GM21515 (cell line): ENCODE data around the gene IFNA10.
"Not testable (repeated sequence)": the region's sequence is repeated elsewhere in the genome, so short reads cannot be mapped to it uniquely, and the experiment has no call there.

Source experiments
- ATAC-seq: cut with Tn5 transposase; IDR thresholded peaks from one replicate; pipeline ENCODE4 v1.9.1; 2021; ENCODE audit not compliant: unreplicated experiment

IFNA10 gene

GRCh38 chr9:21207043-21207442, at the start of gene IFNA10:
Gene IFNA10 (minus strand): TSS chr9:21207143. CDS start chr9:21207097, 46 bp downstream.
- ATAC-seq, result not testable (repeated sequence)

GRCh38 chr9:21255538-21256212, 48.7 kb upstream of the IFNA10 start:
- no peak for ATAC-seq

GRCh38 chr9:21252721-21253547, 46.0 kb upstream of the IFNA10 start:
- peak; percentile 73 for ATAC-seq

GRCh38 chr9:21251638-21252037, 44.7 kb upstream of the IFNA10 start:
- no peak for ATAC-seq

GRCh38 chr9:21251190-21251589, 44.2 kb upstream of the IFNA10 start:
- no peak for ATAC-seq

GRCh38 chr9:21244836-21245235, 37.9 kb upstream of the IFNA10 start:
- ATAC-seq, result no peak

- ATAC-seq, result no peak
These were observed 33.0 kb upstream of the IFNA10 start, which contains the start of gene IFNA14 for GRCh38 chr9:21239911-21240310. Gene IFNA14 (minus strand): TSS chr9:21240005. CDS start chr9:21239935, 70 bp downstream.

- not testable (repeated sequence) for ATAC-seq
These were observed 29.4 kb upstream of the IFNA10 start for GRCh38 chr9:21236360-21236714.

GRCh38 chr9:21235468-21236359, 28.8 kb upstream of the IFNA10 start:
- ATAC-seq, result peak; percentile 74

- no peak for ATAC-seq
These were observed 27.3 kb upstream of the IFNA10 start for GRCh38 chr9:21234153-21234687.

GRCh38 chr9:21233258-21233657, 26.3 kb upstream of the IFNA10 start:
- no peak for ATAC-seq

- no peak for ATAC-seq
These were observed 21.2 kb upstream of the IFNA10 start, which contains the start of gene IFNA17 for GRCh38 chr9:21228122-21228521. Gene IFNA17 (minus strand): TSS chr9:21228222. CDS start chr9:21228173, 49 bp downstream.

GRCh38 chr9:21217211-21217610, 10.3 kb upstream of the IFNA10 start, which contains the start of gene IFNA16:
Gene IFNA16 (minus strand): TSS chr9:21217311. CDS start chr9:21217305, 6 bp downstream.
- ATAC-seq, result not testable (repeated sequence)

GRCh38 chr9:21213411-21214326, 6.7 kb upstream of the IFNA10 start:
- peak; percentile 73 for ATAC-seq

- not testable (repeated sequence) for ATAC-seq
These were observed 5.2 kb upstream of the IFNA10 start for GRCh38 chr9:21212160-21212559.

- ATAC-seq, result not testable (repeated sequence)
These were observed 3.8 kb upstream of the IFNA10 start for GRCh38 chr9:21210782-21211181.

- ATAC-seq, result no peak
These were observed 3.4 kb upstream of the IFNA10 start for GRCh38 chr9:21210311-21210710.

GRCh38 chr9:21205204-21205603, 1.7 kb downstream of the IFNA10 start:
- ATAC-seq, result no peak

- not testable (repeated sequence) for ATAC-seq
These were observed 4.8 kb downstream of the IFNA10 start, which contains the start of gene IFNA7 for GRCh38 chr9:21202105-21202504. Gene IFNA7 (minus strand): TSS chr9:21202205. CDS start chr9:21202165, 40 bp downstream.
